Measurements from ENCODE around the gene TFAP2E. TPM values are rescaled to one million over a fixed set of nuclear protein-coding genes. Genes with fewer than 3 reads are reported as not detected.

Gene TFAP2E
- total RNA-seq, 1 donor from 2014 or later = 1.2 TPM

DNA sequence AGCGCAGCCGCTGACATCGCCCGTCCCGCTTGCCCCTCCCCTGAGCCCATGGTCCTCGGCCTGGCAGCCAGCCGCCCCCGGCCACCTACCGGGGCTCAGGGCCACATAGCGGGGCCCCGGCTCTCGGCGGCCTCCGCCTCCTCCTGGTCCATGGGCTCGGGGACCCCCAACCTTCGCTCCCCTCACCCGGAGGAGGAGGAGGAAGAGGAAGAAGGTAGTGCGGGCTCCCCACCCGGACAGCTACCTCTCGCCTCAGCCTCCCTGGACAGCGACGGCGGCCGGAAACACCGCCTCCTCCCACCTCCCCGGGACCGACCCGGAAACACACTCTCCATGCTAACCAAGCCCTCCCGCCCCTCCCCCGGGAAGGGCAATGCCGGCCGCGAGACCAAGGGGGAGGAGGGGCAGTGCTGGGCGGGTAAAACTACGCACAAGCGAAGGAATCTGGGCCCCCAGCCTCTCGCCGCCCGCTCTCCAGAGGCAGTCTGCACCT is 15.9 kb upstream of the TFAP2E start, which contains the start of gene KIAA0319L:
Gene KIAA0319L (minus strand): TSS at position 286 of the 493 bp plus-strand sequence. CDS start 2,912 bp downstream, outside the sequence.
- DNase-seq (ENCODE audit: low spot score) = peak; percentile 90

GRCh38 chr1:35557611-35558373 is 15.3 kb upstream of the TFAP2E start, which contains the start of gene NCDN:
Gene NCDN (plus strand): TSS chr1:35557799. CDS start chr1:35558191, 392 bp downstream.
- DNase-seq (ENCODE audit: low spot score) = peak; percentile 99

GRCh38 chr1:35558374-35559316 is 14.5 kb upstream of the TFAP2E start:
- peak; percentile 84 for DNase-seq (ENCODE audit: low spot score)

- peak; percentile 51 for DNase-seq (ENCODE audit: low spot score)
Observed at GRCh38 chr1:35559317-35559944, 13.7 kb upstream of the TFAP2E start.

- no peak for DNase-seq (ENCODE audit: low spot score)
Observed at GRCh38 chr1:35560256-35561225, 12.6 kb upstream of the TFAP2E start.

DNA sequence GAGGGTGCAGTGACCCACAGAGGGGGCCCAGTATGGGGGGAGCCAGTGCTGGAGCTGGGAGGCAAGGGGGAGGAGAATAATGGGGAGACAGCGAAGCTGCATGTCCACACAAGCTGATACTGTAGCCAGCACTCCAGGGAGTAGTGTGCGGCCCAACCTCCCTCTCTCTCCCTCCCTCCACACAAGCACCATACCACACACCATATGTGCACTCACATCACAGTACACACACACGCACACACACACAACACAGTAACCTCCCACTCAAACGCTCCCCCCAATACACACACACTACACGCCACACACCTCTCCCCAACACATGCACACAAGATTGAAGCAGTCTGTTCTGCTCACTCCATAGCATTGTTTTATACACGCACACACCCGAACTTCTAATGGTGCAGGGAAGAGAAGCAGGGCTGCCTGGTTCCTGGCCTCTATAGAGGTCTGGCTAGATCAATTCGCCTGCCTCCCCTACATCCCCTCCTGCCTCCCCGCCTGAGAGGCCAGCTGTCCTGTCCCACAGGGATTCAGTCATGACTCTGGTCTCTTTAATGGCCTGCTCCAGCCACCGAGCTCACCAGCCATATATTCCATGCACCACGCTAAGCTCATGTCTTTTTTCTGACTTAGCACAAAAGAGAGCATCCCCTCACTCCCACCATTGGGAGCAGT is 11.7 kb upstream of the TFAP2E start:
- no peak for DNase-seq (ENCODE audit: low spot score)

DNA sequence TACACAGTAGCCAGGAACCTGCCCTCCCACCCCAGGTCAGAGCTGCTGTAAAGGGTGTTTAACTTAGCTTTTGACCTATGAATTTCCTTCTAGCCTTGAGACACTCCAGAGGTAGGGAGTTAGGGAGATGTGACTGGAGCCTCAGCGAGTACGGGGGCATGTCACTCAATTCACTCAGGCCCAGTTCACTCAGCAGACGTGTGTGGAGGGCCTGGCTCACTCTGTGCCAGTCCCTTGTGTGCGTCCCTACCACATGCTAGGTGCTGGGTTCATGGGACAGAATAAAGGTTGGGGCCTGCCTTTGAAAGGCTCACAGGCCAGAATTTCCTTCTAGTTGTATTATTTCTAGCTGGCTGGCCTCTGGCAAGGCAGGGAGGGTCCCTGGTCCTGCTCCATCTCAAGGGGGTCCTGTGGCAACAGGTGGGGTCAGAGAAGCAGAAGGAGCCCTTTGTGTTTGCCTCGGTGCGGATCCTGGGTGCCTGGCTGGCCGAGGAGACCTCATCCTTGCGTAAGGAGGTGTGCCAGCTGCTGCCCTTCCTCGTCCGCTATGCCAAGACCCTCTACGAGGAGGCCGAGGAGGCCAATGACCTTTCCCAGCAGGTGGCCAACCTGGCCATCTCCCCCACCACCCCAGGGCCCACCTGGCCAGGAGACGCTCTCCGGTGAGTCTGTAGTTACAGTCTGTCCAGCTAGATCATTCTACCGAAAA is 11.0 kb upstream of the TFAP2E start:
- DNase-seq (ENCODE audit: low spot score) = peak; percentile 74

- DNase-seq (ENCODE audit: low spot score) = peak; percentile 53
Observed at GRCh38 chr1:35563166-35563565, 9.9 kb upstream of the TFAP2E start.

DNA sequence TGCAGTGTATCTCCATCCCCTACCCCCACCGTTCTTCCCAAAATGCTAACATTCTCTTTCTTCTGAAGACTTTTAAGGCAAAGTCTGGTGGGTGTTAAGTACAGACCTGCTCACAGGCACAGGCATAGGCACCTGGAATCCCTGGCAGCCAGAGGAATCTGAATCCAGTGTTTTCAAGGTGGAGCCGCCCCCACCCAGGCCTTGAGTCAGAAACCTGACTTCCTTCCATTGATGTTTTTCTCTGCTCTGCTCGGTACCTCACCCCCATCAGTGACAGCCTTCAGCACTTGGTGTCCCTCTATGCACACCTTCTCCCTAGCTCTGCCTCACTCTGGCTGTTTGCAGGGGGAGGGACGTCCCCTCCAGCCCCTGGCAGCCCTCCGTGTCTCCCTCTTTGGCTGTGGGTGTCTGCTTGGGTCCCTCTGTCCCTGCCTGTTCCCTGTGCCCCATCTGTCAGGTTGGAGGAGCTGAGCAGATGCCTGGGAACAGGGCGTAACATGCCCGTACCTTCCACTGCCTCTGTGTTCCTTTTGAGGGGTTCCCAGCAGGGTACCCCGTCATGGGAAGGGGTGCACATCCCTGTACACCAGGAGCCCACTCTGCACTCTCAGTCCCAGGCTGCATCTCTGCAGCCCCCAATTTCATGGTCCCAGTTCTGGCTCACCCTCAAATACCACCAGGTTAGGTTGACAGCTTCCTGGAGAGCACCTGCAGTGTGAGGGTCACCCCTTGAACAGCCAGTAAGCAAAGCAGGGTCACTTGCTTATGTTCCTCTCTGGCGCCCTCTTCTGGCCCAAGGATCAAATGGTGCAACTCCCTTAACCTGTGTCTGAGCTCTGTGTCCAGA is 8.9 kb upstream of the TFAP2E start:
- peak; percentile 88 for DNase-seq (ENCODE audit: low spot score)

GRCh38 chr1:35564884-35565741 is 8.0 kb upstream of the TFAP2E start:
- DNase-seq (ENCODE audit: low spot score) = peak; percentile 49

DNA sequence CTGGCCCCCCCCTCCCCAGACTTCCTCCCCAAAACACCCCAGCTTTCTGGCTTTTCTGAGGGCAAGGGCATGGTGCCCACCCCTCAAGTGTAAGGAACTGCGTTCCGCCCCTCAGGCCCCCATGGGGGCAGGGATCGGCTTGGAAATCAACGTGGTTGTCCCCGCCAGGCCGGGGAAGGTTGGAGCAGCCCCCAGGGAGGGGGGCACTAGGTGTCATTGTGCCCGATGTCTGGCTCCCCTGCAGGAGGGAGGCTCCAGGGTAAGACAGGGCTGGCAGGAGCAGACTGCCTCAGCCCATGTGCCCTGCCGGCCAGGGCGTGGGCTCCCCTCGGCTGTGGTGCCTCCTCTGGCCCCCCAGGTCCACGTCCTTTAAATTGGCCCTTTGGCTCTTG is 7.4 kb upstream of the TFAP2E start:
- DNase-seq (ENCODE audit: low spot score) = peak; percentile 47

- DNase-seq (ENCODE audit: low spot score) = peak; percentile 53
Observed at GRCh38 chr1:35567947-35568558, 5.1 kb upstream of the TFAP2E start.

DNA sequence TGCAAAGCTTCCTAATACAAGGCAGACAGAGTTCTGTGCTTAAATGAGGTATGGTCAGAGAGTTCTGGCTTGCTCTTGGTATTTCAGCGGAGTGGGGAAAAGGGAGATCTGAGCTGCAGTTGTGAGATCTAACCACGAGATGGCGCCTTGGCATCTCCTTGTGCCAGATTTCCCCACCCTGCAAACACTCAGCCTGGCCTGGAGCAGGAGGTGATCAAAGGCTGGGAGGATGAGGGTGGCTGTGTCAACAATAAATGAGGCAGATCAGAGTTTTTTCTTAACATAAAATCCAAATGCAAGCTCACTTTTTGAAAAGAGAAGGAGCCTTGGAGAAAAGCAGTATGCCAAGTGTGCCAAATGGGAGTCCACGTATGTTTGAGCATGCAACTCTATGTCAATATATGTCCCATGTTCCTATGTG is 4.1 kb upstream of the TFAP2E start:
- DNase-seq (ENCODE audit: low spot score) = peak; percentile 85

- DNase-seq (ENCODE audit: low spot score) = no peak
Observed at GRCh38 chr1:35569936-35570335, 3.2 kb upstream of the TFAP2E start.

DNA sequence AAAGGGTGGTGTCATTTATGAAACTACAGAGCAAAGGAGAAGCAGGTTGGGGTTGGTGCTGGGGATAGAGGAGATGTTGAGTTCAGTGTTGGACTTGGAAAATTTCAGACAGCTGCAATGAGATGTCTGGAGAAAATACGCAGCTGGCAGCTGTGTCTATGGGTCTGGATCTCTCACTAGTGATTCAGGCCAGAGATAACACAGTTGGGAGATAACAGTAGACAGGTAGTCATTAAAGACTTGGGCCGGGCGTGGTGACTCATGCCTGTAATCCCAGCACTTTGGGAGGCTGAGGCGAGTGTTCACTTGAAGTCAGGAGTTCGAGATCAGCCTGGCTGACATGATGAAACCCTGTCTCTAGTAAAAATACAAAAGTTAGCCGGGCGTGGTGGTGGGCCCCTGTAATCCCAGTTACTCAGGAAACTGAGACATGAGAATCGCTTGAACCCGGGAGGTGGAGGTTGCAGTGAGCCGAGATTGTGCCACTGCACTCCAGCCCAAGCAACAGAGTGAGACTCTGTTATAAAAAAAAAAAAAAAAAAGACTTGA is 2.5 kb upstream of the TFAP2E start:
- DNase-seq (ENCODE audit: low spot score) = peak; percentile 33

DNA sequence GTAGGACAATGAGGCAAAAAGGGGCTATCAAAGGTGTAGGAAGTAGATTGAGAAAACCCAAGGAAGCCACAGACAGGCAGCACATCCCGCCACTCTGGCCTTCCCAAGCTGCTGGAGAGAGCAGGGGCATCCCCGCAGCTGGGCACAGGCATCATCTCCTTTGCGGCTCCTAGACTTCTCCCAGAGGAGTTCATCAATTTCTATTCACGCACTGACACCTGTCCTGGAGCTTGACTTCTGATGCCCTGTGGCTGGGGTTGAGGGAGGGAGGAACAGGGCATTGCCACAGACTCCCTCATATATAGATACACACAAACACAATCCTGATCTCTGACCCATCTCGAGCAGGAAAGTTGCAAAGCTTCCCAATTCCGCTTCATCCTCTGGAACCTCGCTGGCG is 1.9 kb upstream of the TFAP2E start:
- DNase-seq (ENCODE audit: low spot score) = peak; percentile 69

Data from mesenteric fat pad (tissue), 1 donor.